ENCODE measurements around the gene RNF41.
"Not testable (repeated sequence)": the region's sequence is repeated elsewhere in the genome, so short reads cannot be mapped to it uniquely, and the experiment has no call there.

The RNF41 gene

GRCh38 chr12:56198836-56199235 is 22.9 kb downstream of the RNF41 start:
- Histone ChIP-seq H3K4me1 (ENCODE audit: control insufficient read depth, low read length) (peaks cover 5% of the 10 kb centered on the region; the same call in 1 of the 2 replicates), H3K9me2 (replicated peaks; ENCODE audit: control insufficient read depth, low read length) (no peaks in the 10 kb centered on the region), H3K79me2 (ENCODE audit: control insufficient read depth, low read length) (no peaks in the 10 kb centered on the region), H3K4me3 (ENCODE audit: low read length) (no peak overlapping the region), H3K4me2 (ENCODE audit: low read length) (no peak overlapping the region), H3K27ac (ENCODE audit: low read depth, low read length) (no peak overlapping the region), H3K27me3 (ENCODE audit: control insufficient read depth, low read length) (no peaks in the 10 kb centered on the region), H3K9me3 (ENCODE audit: control insufficient read depth, insufficient read depth, low read length) (no peaks in the 10 kb centered on the region), H3K36me3 (ENCODE audit: control insufficient read depth, low read length) (no peaks in the 10 kb centered on the region), H3F3A (ENCODE audit: control insufficient read depth, insufficient read depth) (peaks cover 7% of the 10 kb centered on the region; the same call in 1 of the 2 replicates), H4K20me1 (ENCODE audit: control insufficient read depth, insufficient read depth, low read depth, low read length) (no peaks in the 10 kb centered on the region)
- TF ChIP-seq CTCF (IDR thresholded peaks at IDR 0.05; ENCODE audit: low read depth, low read length, poor library complexity, severe bottlenecking): no peak
- no peak for TF ChIP-seq EZH2phosphoT487 (IDR thresholded peaks at IDR 0.05; ENCODE audit: borderline replicate concordance, low read length)

- no peaks in the 10 kb centered on the region for H3K9me2 ChIP-seq (replicated peaks; ENCODE audit: control insufficient read depth, low read length)
- H3K27ac ChIP-seq (ENCODE audit: low read depth, low read length): no peak overlapping the region
- H3K4me2 ChIP-seq (ENCODE audit: low read length): no peak overlapping the region
- no peaks in the 10 kb centered on the region for H3K9me3 ChIP-seq (ENCODE audit: control insufficient read depth, insufficient read depth, low read length)
- H3K36me3 ChIP-seq (ENCODE audit: control insufficient read depth, low read length): no peaks in the 10 kb centered on the region; the same call in 1 of the 2 replicates
- H3K4me1 ChIP-seq (ENCODE audit: control insufficient read depth, low read length): peaks cover 10% of the 10 kb centered on the region
- no peaks in the 10 kb centered on the region for H3K79me2 ChIP-seq (ENCODE audit: control insufficient read depth, low read length)
- TF ChIP-seq CTCF (IDR thresholded peaks at IDR 0.05; ENCODE audit: low read depth, low read length, poor library complexity, severe bottlenecking): no peak
- no peak for TF ChIP-seq EZH2phosphoT487 (IDR thresholded peaks at IDR 0.05; ENCODE audit: borderline replicate concordance, low read length)
- no peaks in the 10 kb centered on the region for H4K20me1 ChIP-seq (ENCODE audit: control insufficient read depth, insufficient read depth, low read depth, low read length)
- H3F3A ChIP-seq (ENCODE audit: control insufficient read depth, insufficient read depth): peaks cover 7% of the 10 kb centered on the region; the same call in 1 of the 2 replicates
- H3K27me3 ChIP-seq (ENCODE audit: control insufficient read depth, low read length): no peaks in the 10 kb centered on the region
- no peak overlapping the region for H3K4me3 ChIP-seq (ENCODE audit: low read length)
These were observed 23.6 kb downstream of the RNF41 start for GRCh38 chr12:56197921-56198635.

- not testable (repeated sequence) for H3K27me3 ChIP-seq (ENCODE audit: control insufficient read depth, low read length); H3K27ac ChIP-seq (ENCODE audit: low read depth, low read length); H3K79me2 ChIP-seq (ENCODE audit: control insufficient read depth, low read length); H3K9me2 ChIP-seq (replicated peaks; ENCODE audit: control insufficient read depth, low read length); H3K4me2 ChIP-seq (ENCODE audit: low read length); H4K20me1 ChIP-seq (ENCODE audit: control insufficient read depth, insufficient read depth, low read depth, low read length); H3K36me3 ChIP-seq (ENCODE audit: control insufficient read depth, low read length); H3K9me3 ChIP-seq (ENCODE audit: control insufficient read depth, insufficient read depth, low read length); H3K4me3 ChIP-seq (ENCODE audit: low read length)
- peaks cover 12% of the 10 kb centered on the region; the same call in 1 of the 2 replicates for H3F3A ChIP-seq (ENCODE audit: control insufficient read depth, insufficient read depth)
- peaks cover 16% of the 10 kb centered on the region for H3K4me1 ChIP-seq (ENCODE audit: control insufficient read depth, low read length)
These were observed 24.7 kb downstream of the RNF41 start for GRCh38 chr12:56196818-56197550.
